HG02840 (cell line): ENCODE results near the gene ZNF253.
"Not testable (repeated sequence)": the region's sequence is repeated elsewhere in the genome, so short reads cannot be mapped to it uniquely, and the experiment has no call there.

ENCODE experiments used
- ATAC-seq: cut with Tn5 transposase; IDR thresholded peaks from one replicate; pipeline ENCODE4 v1.9.1; 2021; ENCODE audit warnings: mild to moderate bottlenecking, moderate library complexity, moderate number of reproducible peaks; ENCODE audit not compliant: unreplicated experiment, low FRiP score

The ZNF253 gene

GRCh38 chr19:19892055-19892941 lies 26.6 kb downstream of the ZNF253 start:
- ATAC-seq: not testable (repeated sequence)

- ATAC-seq: no peak
Observed at GRCh38 chr19:19900139-19900728, 34.6 kb downstream of the ZNF253 start.

GRCh38 chr19:19900729-19901444 lies 35.2 kb downstream of the ZNF253 start, which contains the start of gene ZNF93:
Gene ZNF93 (plus strand): TSS chr19:19900946. CDS start chr19:19901089, 143 bp downstream.
- ATAC-seq: peak; percentile 92

GRCh38 chr19:19907551-19907950 lies 41.9 kb downstream of the ZNF253 start:
- not testable (repeated sequence) for ATAC-seq

- ATAC-seq: no peak
Observed at GRCh38 chr19:19909654-19910053, 44.0 kb downstream of the ZNF253 start.

- no peak for ATAC-seq
Observed at GRCh38 chr19:19911150-19911549, 45.5 kb downstream of the ZNF253 start.

- no peak for ATAC-seq
Observed at GRCh38 chr19:19914596-19914995, 48.9 kb downstream of the ZNF253 start.

- not testable (repeated sequence) for ATAC-seq
Observed at GRCh38 chr19:19930417-19930816, 64.7 kb downstream of the ZNF253 start.

GRCh38 chr19:19933432-19934314 lies 68.0 kb downstream of the ZNF253 start:
- ATAC-seq: not testable (repeated sequence)

- ATAC-seq: no peak
Observed at GRCh38 chr19:19937403-19937802, 71.7 kb downstream of the ZNF253 start.

- ATAC-seq: no peak
Observed at GRCh38 chr19:19938449-19938848, 72.8 kb downstream of the ZNF253 start.

- ATAC-seq: no peak
Observed at GRCh38 chr19:19943848-19944582, 78.3 kb downstream of the ZNF253 start.
